ENCODE results near the gene UBE2G2. TPM values are rescaled to one million over a fixed set of nuclear protein-coding genes. Genes with fewer than 3 reads are reported as not detected.
A peak's percentile ranks its signal among the peaks of the same experiment; 100 is the strongest.

The UBE2G2 gene
- total and polyA plus RNA-seq, 2 experiments from 2014 or later: 79.4 to 86.4 TPM

DNA sequence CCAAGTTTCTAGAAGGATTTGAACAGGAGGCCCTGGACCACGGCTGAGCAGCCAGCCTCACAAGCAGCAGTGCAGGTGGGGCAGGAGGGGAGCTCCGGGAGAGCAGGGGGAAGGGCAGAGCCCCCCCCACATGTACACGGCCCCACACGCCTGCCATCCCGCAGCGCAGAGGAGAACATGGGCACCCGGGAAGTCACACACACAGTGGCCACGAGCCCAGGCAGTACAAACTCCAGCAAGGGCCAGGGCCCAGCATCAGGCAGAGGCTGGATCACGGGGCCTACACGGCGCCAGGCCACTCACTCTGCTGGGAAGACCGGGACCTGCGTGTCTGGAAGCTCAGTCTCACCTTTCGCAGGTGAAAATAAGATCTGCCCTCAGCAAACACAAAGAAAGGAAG lies 11.0 kb upstream of the UBE2G2 start:
- Histone ChIP-seq H3K36me3 (peaks cover 7% of the 10 kb centered on the region), H3K4me3 (no peak overlapping the region), H3K4me1 (ENCODE audit: low read depth) (peaks cover 3% of the 10 kb centered on the region), H3K27me3 (no peaks in the 10 kb centered on the region), H3K27ac (no peak overlapping the region), H3K9me3 (ENCODE audit: low read depth) (no peaks in the 10 kb centered on the region)
- TF ChIP-seq, protein P1, sequence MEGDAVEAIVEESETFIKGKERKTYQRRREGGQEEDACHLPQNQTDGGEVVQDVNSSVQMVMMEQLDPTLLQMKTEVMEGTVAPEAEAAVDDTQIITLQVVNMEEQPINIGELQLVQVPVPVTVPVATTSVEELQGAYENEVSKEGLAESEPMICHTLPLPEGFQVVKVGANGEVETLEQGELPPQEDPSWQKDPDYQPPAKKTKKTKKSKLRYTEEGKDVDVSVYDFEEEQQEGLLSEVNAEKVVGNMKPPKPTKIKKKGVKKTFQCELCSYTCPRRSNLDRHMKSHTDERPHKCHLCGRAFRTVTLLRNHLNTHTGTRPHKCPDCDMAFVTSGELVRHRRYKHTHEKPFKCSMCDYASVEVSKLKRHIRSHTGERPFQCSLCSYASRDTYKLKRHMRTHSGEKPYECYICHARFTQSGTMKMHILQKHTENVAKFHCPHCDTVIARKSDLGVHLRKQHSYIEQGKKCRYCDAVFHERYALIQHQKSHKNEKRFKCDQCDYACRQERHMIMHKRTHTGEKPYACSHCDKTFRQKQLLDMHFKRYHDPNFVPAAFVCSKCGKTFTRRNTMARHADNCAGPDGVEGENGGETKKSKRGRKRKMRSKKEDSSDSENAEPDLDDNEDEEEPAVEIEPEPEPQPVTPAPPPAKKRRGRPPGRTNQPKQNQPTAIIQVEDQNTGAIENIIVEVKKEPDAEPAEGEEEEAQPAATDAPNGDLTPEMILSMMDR (IDR thresholded peaks at IDR 0.05; ENCODE audit: low read depth, low read length): no peak
- no peak for DNase-seq (ENCODE audit: low read depth in 1 of 2, low spot score in 1 of 2)

DNA sequence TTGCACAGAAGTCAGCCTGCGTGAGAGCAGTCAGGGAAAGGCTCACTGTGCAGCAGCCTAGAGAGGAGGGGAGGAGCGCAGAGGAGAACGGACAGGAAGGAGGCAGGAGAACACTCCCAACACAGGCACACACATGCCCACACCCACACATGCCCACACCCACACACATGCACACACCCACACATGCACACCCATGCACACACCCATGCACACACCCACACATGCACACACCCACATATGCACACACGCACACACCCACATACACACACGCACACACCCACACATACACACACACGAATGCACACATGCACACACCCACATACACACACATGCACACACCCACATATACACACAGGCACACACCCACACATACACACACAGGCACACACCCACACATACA lies 9.2 kb upstream of the UBE2G2 start:
- TF ChIP-seq, protein P1 (IDR thresholded peaks at IDR 0.05; ENCODE audit: low read depth, low read length): no peak
- Histone ChIP-seq H3K27ac (no peak overlapping the region), H3K4me1 (ENCODE audit: low read depth) (no peaks in the 10 kb centered on the region), H3K27me3 (no peaks in the 10 kb centered on the region), H3K4me3 (no peak overlapping the region), H3K36me3 (peaks cover 20% of the 10 kb centered on the region), H3K9me3 (ENCODE audit: low read depth) (no peaks in the 10 kb centered on the region)
- DNase-seq (ENCODE audit: low read depth in 1 of 2, low spot score in 1 of 2): no peak

DNA sequence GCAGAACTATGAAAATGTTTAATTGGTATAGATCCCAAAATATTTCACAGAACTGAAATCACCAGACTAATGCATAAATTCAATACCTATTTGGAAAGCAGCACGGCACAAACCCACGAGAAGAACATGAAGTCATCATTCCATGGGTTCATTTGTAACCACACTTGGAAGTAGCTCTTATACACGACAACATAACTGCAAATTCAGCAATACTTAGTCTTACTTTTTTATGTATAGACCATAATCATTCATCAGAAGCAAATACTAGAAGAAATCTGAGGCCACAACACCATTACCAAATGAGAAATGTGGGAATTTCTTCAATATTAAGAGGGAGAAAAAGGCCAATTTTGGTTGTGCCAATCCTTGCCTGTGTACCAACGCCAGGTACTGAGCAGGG lies 4.2 kb upstream of the UBE2G2 start:
- H3K27me3 ChIP-seq: no peaks in the 10 kb centered on the region
- peaks cover 15% of the 10 kb centered on the region for H3K4me1 ChIP-seq (ENCODE audit: low read depth)
- no peak for DNase-seq (ENCODE audit: low read depth in 1 of 2, low spot score in 1 of 2)
- no peak overlapping the region for H3K4me3 ChIP-seq
- TF ChIP-seq, protein P1 (IDR thresholded peaks at IDR 0.05; ENCODE audit: low read depth, low read length): no peak
- no peaks in the 10 kb centered on the region for H3K9me3 ChIP-seq (ENCODE audit: low read depth)
- no peak overlapping the region for H3K27ac ChIP-seq
- H3K36me3 ChIP-seq: peaks cover 20% of the 10 kb centered on the region

DNA sequence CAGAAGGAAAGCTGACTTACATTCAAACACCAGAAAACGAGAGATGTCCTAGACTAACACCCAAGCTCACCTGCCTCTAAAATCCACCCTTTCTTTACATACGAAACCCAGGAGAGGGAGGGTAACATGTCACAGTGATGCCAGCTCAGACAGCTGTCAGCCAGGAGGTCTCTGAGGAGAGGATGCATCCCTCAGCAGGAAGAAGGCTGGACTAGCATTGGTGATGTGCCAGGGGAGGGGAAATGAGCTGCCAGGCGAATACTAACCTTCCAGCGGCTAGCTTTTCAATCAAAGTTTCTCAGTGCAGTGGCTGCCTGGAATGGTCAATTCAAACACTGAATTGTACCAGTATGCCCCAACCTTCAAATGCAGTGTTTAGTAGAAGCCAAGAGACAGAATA lies 3.6 kb upstream of the UBE2G2 start:
- no peaks in the 10 kb centered on the region for H3K9me3 ChIP-seq (ENCODE audit: low read depth)
- no peaks in the 10 kb centered on the region for H3K27me3 ChIP-seq
- no peak overlapping the region for H3K4me3 ChIP-seq
- no peak overlapping the region for H3K27ac ChIP-seq
- DNase-seq (ENCODE audit: low read depth in 1 of 2, low spot score in 1 of 2): no peak
- H3K4me1 ChIP-seq (ENCODE audit: low read depth): peaks cover 21% of the 10 kb centered on the region
- TF ChIP-seq, protein P1 (IDR thresholded peaks at IDR 0.05; ENCODE audit: low read depth, low read length): no peak
- peaks cover 20% of the 10 kb centered on the region for H3K36me3 ChIP-seq

- Histone ChIP-seq H3K4me3 (no peak overlapping the region), H3K27ac (no peak overlapping the region), H3K27me3 (no peaks in the 10 kb centered on the region), H3K9me3 (ENCODE audit: low read depth) (no peaks in the 10 kb centered on the region), H3K36me3 (peaks cover 20% of the 10 kb centered on the region), H3K4me1 (ENCODE audit: low read depth) (peaks cover 25% of the 10 kb centered on the region)
- no peak for DNase-seq (ENCODE audit: low read depth in 1 of 2, low spot score in 1 of 2)
- TF ChIP-seq, protein P1 (IDR thresholded peaks at IDR 0.05; ENCODE audit: low read depth, low read length): no peak
Measured at GRCh38 chr21:44804762-44805161, 3.1 kb upstream of the UBE2G2 start.

- H3K36me3 ChIP-seq: peaks cover 15% of the 10 kb centered on the region
- no peaks in the 10 kb centered on the region for H3K27me3 ChIP-seq
- TF ChIP-seq, protein P1 (IDR thresholded peaks at IDR 0.05; ENCODE audit: low read depth, low read length): no peak
- peak in 1 of 2 donors; percentile 64 for DNase-seq (ENCODE audit: low read depth in 1 of 2, low spot score in 1 of 2)
- H3K4me1 ChIP-seq (ENCODE audit: low read depth): peaks cover 26% of the 10 kb centered on the region
- no peak overlapping the region for H3K4me3 ChIP-seq
- H3K27ac ChIP-seq: peak overlapping the region; percentile 43
- H3K9me3 ChIP-seq (ENCODE audit: low read depth): no peaks in the 10 kb centered on the region
Measured at GRCh38 chr21:44803651-44804050, 2.0 kb upstream of the UBE2G2 start.

All from cardiac muscle cell (in vitro differentiated cells and primary cell).